Jurkat, Clone E6-1 (cell line): ENCODE measurements around the gene MAP2K5. TPM values are rescaled to one million over a fixed set of nuclear protein-coding genes. Genes with fewer than 3 reads are reported as not detected.

Experiments
- DNase-seq: peaks from one replicate; pipeline ENCODE4 v3.0.0-alpha.2; 2011; ENCODE audit warnings: low read depth, low spot score
- H3K4me3 ChIP-seq: 2 replicates; pipeline ENCODE4 v1.5.1; 2011; ENCODE audit warnings: mild to moderate bottlenecking, low read length, control low read depth, moderate library complexity
- polyA plus RNA-seq: library from polyadenylated mRNA; unstranded; fragments of >200 nt; gene quantifications from one replicate; pipeline ENCODE4 v1.2.1, GENCODE V29; 2012; ENCODE audit warnings: missing spikeins; ENCODE audit not compliant: insufficient read length, insufficient read depth

Gene MAP2K5
- 19.1 TPM for polyA plus RNA-seq

DNA sequence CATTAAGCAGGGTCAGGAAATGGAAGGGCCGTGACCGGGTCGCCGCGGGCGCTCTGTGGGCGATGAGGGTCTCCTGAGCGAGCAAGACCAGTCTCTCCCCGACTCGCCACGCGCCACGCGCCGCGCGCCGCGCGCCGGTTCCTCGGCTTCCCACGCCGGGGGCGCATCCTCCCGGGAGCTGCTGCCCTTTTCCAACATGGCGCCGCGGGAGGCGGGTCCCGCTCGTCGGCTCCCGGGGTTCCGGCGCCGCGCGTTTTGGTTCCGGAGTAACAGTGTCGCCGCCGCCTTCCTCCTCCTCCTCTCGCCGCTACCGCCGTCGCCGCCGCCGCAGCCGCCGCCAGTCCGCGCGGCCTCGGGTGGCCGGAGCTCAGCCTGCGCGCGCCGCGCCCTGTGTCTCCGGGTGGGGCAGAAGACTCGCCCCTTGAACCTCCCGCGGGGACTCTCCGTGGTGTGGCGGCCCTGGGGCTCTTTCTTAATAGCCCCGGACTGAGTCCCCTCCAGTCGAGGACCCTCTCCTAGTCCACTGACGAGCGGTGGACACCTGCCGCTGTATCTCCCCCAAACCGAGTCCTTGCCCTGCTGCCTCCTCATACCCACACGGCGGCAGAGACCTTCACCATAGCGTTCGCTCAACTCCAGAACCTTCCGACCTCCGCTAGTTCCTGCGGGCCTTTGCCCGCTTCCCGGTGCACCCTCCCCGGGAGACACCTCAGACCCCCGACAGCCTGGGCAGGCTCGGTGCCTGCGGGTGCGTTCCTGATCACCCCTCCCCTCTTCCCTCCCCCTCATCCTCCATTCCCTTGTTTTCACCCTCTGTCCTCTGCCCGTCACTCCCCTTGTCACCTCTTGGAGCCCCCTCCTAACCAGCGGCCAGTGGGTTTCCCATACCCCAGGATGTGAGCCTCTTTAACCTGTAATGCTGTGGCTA lies at the start of gene MAP2K5:
Gene MAP2K5, plus strand, starts transcription at position 284 of the 928 bp plus-strand sequence. Its CDS starts 633 bp downstream, at position 917.
- DNase-seq: peak; percentile 67
- peak within 1 kb of the TSS; percentile 77 for H3K4me3 ChIP-seq

GRCh38 chr15:67495585-67495984 lies 46.9 kb upstream of the MAP2K5 start:
- DNase-seq: no peak
- H3K4me3 ChIP-seq: no peak overlapping the region

GRCh38 chr15:67501177-67501835 lies 41.2 kb upstream of the MAP2K5 start:
- H3K4me3 ChIP-seq: no peak overlapping the region
- peak; percentile 29 for DNase-seq

DNA sequence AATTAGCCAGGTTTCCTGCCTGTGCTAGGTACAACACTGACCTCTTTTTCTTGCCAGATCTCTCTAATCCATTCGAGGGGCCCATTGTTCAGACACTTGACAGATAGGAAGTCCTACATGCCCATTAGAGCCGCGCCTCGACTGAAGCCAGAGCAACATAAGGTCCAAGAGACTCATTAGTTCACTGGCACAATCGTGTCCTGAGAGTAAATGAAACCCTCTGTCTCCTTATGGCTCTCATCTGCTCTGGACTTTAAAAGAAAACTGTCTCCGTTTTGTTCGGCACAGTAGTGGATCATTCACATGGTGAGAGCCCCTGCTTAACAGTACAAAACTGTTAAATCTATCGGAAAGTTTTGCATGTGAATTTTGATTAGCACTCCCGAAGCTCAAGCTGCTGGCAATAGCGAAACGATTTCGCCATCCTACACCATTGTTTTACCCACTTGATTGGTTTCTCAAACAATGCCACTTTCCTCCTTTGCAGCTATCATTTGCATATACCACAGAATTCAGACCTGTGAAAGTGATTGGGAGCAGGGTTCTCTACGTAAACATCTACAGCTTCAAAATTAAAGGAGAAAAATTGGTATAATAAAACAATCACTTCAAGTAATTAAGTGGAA lies 40.6 kb upstream of the MAP2K5 start:
- DNase-seq: no peak
- no peak overlapping the region for H3K4me3 ChIP-seq

DNA sequence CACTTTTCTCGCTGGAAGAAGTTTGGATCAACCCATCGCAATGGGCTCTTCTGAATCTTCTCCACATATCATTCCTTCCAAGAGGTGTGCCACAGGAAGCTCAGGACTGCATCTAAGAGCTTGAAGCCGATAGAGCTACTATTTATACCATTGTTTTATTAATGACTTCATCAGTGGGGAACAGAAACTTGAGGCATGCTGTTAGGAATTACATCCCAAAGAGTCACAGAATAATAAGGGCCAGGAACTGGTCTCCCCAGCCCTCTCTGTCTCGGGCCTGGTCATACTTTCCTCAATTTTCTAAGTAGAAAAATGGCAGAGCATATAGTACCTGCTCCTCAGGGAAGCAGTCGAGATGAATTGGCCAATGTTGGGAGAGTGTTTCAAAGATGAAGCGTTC lies 38.4 kb upstream of the MAP2K5 start:
- H3K4me3 ChIP-seq: no peak overlapping the region
- DNase-seq: no peak

GRCh38 chr15:67504796-67505195 lies 37.7 kb upstream of the MAP2K5 start:
- no peak overlapping the region for H3K4me3 ChIP-seq
- no peak for DNase-seq

DNA sequence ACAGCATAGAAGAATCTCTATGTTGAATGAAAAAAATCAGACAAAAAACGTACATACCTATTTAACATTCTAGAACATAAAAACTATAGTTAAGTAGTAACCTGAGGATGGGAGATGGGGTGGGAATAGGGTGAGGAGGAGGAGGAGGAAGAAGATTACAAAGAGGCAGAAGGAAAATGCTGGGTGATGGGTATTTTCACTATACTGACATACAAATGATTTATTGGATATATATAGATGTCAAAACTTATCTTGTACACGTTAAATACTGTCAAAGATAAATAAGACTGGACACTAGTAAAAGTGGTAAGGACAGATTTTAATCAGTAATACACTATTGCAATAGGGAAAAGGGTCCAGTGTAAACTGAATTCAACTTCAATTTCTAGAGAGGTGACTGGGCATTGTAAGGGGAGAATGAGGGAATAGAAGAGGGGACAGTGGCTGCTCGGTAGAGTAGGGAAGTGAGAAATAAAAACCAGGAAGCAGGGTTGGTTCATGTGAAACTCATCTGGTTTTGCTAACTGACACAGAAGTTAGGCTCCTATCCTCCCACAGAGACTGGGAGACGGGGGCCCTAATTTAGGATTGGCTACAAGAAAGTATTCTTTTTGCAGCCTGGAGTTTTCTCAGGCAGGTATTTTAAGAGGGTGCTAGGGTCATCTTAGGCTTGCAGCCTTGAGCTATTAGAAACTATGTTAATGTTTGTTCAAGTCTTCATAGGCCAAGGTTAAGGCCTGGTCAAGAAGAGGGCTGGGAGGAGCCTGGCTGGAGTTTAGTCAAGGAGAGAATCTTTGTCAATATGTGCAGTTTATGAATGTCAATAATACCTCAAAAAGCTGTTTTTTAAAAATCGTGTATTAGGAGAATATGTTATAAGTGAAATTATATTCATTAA lies 36.6 kb upstream of the MAP2K5 start:
- DNase-seq: no peak

GRCh38 chr15:67506775-67507747 lies 35.4 kb upstream of the MAP2K5 start:
- H3K4me3 ChIP-seq: no peak overlapping the region
- no peak for DNase-seq

More for the DNA sequence above, 36.6 kb upstream of the MAP2K5 start:
- no peak overlapping the region for H3K4me3 ChIP-seq

DNA sequence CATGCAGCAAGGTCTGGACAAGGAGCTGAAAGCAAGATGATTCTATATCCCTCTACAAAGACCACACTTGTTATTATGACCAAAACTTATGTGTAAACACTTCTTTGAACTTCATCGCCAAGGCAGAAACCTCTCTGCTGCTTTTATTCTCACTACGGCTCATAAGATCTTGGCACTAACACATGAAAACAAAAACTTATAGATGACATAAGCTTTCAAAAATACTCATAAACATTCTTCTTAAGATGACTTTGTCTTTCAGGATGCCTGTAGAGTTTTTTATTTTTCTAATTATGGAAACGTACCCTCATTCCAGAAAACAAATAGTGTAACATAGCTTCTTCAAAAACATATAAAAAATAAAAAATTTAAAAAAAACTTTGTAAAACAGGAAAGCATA lies 34.1 kb upstream of the MAP2K5 start:
- no peak overlapping the region for H3K4me3 ChIP-seq
- no peak for DNase-seq

DNA sequence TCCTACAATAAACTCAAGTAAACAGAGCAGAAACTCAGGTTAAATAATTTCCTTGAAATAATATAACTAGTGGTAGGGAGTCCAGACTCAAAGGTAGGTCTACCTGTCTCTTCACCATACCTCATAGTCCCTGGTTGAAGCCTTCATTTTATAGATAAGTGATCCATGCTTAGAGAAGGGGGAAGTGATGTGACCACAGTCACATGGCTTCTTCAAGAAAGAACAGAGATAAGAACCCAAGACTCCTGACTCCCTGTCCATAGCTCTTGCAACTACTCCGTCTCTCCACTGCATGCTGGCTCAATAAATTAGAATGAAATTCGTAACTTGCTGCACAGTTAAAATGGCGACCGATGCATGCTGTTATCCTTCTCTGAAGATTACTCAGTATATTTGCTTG lies 32.6 kb upstream of the MAP2K5 start:
- no peak overlapping the region for H3K4me3 ChIP-seq
- DNase-seq: no peak

DNA sequence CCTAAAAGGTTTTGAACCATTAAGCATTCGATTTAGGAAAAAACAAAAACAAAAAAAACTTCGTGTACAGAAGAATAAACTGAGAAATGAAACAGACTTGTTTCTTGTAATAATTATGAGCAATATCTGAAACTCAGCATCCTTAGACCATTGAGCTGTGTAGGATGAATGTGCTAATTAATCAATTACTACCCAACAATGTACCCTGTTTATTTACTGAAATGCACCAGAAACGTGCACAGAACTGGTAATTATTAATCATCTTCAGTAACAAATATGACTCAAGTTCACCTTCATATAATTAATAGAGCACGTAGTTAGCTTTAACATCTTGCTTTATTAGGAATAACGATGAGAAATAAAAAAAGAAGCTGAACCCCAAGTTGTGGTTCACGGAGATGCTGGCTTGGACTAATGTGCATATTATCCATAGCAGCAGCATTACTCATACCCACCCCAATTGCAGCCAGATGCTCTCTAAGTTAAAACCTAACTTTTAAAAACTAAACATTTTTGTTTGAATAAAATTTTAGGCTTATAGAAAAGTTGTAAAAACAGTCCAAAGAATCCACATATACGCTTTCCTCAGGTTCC lies 31.8 kb upstream of the MAP2K5 start:
- DNase-seq: no peak

DNA sequence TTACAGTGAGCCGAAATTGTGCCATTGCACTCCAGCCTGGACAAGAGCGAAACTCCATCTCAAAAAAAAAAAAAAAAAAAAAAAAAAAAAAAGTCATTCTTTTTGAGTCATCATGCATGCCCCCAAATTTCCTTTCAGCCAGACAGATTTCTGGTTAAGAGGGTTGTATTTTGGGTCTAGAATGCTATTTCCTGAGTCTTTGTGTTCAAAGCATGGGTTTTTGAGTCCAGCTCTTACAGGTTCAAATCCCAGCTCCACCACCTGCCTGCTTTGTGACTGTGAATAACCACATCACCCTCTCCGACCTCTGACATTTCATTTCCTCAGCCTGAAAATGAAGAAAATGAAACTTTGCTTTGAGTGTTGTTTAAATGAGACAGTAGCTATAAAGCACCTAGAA lies 30.9 kb upstream of the MAP2K5 start:
- no peak overlapping the region for H3K4me3 ChIP-seq
- no peak for DNase-seq

More for the DNA sequence above, 31.8 kb upstream of the MAP2K5 start:
- H3K4me3 ChIP-seq: no peak overlapping the region

GRCh38 chr15:67512140-67512539 lies 30.4 kb upstream of the MAP2K5 start:
- no peak overlapping the region for H3K4me3 ChIP-seq
- no peak for DNase-seq

DNA sequence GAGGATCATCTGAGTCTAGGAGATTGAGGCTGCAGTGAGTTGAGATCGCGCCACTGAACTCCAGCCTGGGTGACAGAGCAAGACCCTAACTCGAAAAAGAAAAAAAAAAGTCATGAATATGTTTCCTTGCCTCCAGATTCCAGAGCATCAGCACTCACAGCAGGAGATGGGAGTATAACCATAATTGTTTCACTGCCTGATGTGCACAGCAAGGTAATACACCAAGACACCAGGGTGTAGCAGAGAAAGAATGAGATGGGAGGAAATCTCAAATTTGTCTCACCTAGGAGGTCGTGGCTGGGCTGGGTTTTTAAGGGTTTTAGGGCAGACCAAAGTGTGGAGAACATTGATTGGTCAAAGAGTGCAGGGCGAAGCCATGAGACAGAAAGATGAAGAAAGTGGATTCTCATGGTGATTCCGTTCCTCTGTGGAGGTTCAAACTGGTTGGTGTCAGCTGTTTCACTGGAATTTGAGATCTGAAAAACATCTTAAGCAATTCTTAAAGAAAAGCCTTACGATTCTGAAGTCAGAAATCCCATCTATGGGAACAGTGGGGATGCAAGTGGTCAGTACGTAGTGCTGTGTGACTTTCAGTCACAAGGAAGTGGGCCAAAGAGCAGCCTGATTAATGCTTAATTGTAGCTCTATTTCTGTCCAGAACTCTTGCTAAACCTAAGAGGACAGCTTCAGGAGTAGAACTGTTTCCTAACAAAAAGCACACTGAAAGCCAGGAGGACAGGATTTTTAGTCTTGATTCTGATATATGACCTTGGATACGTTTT lies 29.4 kb upstream of the MAP2K5 start:
- no peak for DNase-seq
- no peak overlapping the region for H3K4me3 ChIP-seq

DNA sequence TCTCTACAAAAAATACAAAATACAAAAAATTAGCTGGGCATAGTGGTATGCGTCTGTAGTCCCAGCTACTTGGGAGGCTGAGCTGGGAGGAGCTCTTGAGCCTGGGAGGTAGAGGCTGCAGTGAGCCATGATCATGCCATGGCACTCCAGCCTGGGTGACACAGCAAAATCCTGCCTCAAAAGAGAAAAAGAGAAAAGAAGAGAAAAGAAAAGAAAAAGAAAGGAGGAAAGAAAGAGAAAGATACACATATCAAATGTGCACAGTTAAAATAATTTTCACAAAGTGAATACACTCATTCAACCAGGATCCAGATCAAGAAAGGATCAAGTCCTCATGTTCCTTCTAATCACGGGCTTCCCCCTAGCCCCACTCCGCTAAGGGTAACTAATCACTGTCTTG lies 27.4 kb upstream of the MAP2K5 start:
- DNase-seq: no peak
- no peak overlapping the region for H3K4me3 ChIP-seq

- no peak overlapping the region for H3K4me3 ChIP-seq
- DNase-seq: no peak
Observed at GRCh38 chr15:67515557-67515956, 26.9 kb upstream of the MAP2K5 start.
